Neutrophil (primary cell): ENCODE measurements around the gene FGF22.
A peak's percentile ranks its signal among the peaks of the same experiment; 100 is the strongest.

Experiments used
- H3K27ac ChIP-seq: fragments of 200-600 bp; sonication (generic); 2 replicates; pipeline ENCODE4 v1.5.1; 2016; ENCODE audit warnings: mild to moderate bottlenecking, moderate library complexity
- H3K27me3 ChIP-seq: fragments of 200-600 bp; sonication (generic); 2 replicates; pipeline ENCODE4 v1.6.0; 2016; ENCODE audit warnings: mild to moderate bottlenecking
- H3K36me3 ChIP-seq: fragments of 200-600 bp; sonication (generic); 2 replicates; pipeline ENCODE4 v1.5.1; 2017
- H3K4me1 ChIP-seq, 2 experiments: fragments of 200-600 bp in 1 of 2; sonication (generic) in 1 of 2; 1 replicate in 1 of 2; 2 replicates in 1 of 2; pipeline versions ENCODE4 v1.5.1 to v1.6.1; 2013 to 2016; ENCODE audit warnings: low read depth in 1 of 2, low read length in 1 of 2, mild to moderate bottlenecking in 1 of 2, moderate library complexity in 1 of 2; ENCODE audit not compliant: control insufficient read depth in 1 of 2, insufficient read depth in 1 of 2
- H3K4me3 ChIP-seq, 2 experiments: fragments of 200-600 bp in 1 of 2; sonication (generic) in 1 of 2; 1 replicate in 1 of 2; 2 replicates in 1 of 2; pipeline ENCODE4 v1.5.1; 2013 to 2016; ENCODE audit warnings: low read depth in 1 of 2, low read length in 1 of 2, mild to moderate bottlenecking in 1 of 2, moderate library complexity in 1 of 2
- H3K9me3 ChIP-seq: fragments of 200-600 bp; sonication (generic); 2 replicates; pipeline ENCODE4 v1.5.1; 2016
- TF ChIP-seq, protein P1 (sequence below): fragments of 200-600 bp; sonication (generic); IDR thresholded peaks from 2 replicates; pipeline ENCODE4 v1.5.1; 2016; ENCODE audit warnings: antibody characterized with exemption

FGF22 gene

DNA sequence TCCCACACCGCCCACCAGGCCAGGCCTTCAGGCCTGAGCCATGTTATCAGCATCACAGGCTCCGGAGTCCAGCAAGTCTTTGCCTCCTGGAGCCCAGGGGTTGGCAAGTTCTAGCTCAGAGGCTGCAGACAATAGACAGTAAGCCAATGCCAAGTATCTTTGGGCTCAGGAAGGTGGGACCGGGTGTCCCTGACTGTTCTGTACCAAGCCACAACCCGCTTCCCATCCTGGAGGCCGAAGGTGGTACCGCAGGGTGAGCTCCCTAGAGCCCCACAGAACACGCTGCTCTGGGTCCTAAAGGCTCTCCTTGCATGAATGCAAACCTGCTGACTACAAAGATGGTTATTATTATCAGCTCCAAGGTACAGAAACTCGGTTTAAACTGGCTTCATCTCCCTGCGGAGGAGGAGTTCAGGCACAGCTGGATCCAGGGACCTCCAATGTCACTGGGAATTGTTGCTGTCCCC, 31.0 kb downstream of the FGF22 start:
- Histone ChIP-seq H3K36me3 (no peaks in the 10 kb centered on the region), H3K9me3 (no peaks in the 10 kb centered on the region), H3K27me3 (peaks cover 5% of the 10 kb centered on the region), H3K4me3 (no peak overlapping the region), H3K27ac (peak overlapping the region; percentile 35), H3K4me1 (peaks cover 60 to 65% of the 10 kb centered on the region in 2 experiments)
- TF ChIP-seq, protein P1, sequence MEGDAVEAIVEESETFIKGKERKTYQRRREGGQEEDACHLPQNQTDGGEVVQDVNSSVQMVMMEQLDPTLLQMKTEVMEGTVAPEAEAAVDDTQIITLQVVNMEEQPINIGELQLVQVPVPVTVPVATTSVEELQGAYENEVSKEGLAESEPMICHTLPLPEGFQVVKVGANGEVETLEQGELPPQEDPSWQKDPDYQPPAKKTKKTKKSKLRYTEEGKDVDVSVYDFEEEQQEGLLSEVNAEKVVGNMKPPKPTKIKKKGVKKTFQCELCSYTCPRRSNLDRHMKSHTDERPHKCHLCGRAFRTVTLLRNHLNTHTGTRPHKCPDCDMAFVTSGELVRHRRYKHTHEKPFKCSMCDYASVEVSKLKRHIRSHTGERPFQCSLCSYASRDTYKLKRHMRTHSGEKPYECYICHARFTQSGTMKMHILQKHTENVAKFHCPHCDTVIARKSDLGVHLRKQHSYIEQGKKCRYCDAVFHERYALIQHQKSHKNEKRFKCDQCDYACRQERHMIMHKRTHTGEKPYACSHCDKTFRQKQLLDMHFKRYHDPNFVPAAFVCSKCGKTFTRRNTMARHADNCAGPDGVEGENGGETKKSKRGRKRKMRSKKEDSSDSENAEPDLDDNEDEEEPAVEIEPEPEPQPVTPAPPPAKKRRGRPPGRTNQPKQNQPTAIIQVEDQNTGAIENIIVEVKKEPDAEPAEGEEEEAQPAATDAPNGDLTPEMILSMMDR: no peak

GRCh38 chr19:674282-675151, 34.8 kb downstream of the FGF22 start:
- Histone ChIP-seq H3K4me1 (peaks cover 66 to 68% of the 10 kb centered on the region in 2 experiments), H3K36me3 (no peaks in the 10 kb centered on the region), H3K27me3 (peaks cover 6% of the 10 kb centered on the region), H3K4me3 (no peak overlapping the region), H3K27ac (no peak overlapping the region), H3K9me3 (no peaks in the 10 kb centered on the region)
- TF ChIP-seq, protein P1: no peak

DNA sequence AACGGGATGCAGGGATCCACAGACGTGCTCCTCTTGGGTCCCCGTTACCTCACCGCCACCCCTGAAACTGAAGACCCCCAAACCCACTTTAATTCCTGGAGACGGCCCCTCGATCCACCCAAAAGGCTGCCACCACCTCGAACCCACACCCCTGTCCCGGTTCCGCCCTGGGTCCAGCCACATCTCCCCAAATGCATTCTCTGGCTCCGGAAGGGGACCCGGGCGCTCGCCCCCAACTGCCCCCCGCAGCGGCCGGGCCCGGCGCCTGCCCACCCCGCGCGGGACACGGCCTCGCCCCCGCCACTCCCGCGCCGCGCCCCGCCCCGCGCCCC, 36.3 kb downstream of the FGF22 start:
- Histone ChIP-seq H3K27me3 (peaks cover 6% of the 10 kb centered on the region), H3K4me3 (peak overlapping the region; percentile 43 to 49), H3K27ac (no peak overlapping the region), H3K4me1 (peaks cover 62 to 75% of the 10 kb centered on the region in 2 experiments), H3K36me3 (no peaks in the 10 kb centered on the region), H3K9me3 (no peaks in the 10 kb centered on the region)
- TF ChIP-seq, protein P1: no peak

- Histone ChIP-seq H3K4me3 (peak within 1 kb of the TSS; percentile 43 to 49), H3K27ac (peak within 1 kb of the TSS; percentile 3), H3K9me3 (no peaks in the 10 kb centered on the region), H3K4me1 (peaks cover 63 to 76% of the 10 kb centered on the region in 2 experiments), H3K27me3 (peaks cover 6% of the 10 kb centered on the region), H3K36me3 (no peaks in the 10 kb centered on the region)
- TF ChIP-seq, protein P1: no peak
These were observed 36.8 kb downstream of the FGF22 start, which contains the start of gene FSTL3 for GRCh38 chr19:676339-677105. Gene FSTL3, plus strand, starts transcription at chr19:676392. Its CDS starts 32 bp downstream, at chr19:676424.

DNA sequence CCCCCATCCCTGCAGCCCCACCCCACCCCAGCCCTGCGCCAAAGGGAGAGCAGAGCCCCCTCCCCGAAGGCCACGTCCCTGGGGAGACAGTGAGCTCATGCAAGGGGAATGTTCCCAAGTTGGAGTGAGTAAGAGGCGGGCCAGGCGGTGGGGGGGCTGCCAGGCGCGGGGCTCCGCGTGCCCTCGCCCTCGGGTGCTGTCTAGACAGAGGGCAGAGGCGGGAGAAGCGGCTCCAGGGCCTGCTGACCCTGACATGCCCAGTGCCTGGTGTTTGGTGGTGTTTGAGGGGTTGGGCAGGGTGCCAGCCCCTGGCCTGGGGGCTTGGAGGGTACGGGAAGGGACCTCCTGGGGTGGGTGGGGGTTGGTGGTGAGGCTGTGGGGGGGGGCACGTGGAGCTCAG, 37.5 kb downstream of the FGF22 start:
- Histone ChIP-seq H3K4me1 (peaks cover 58 to 74% of the 10 kb centered on the region in 2 experiments), H3K27ac (peak overlapping the region; percentile 23), H3K36me3 (no peaks in the 10 kb centered on the region), H3K27me3 (peaks cover 6% of the 10 kb centered on the region), H3K4me3 (peak overlapping the region in 1 of 2 experiments; percentile 49), H3K9me3 (no peaks in the 10 kb centered on the region)
- TF ChIP-seq, protein P1: no peak
